ENCODE results near the gene CUL3. TPM values are rescaled to one million over a fixed set of nuclear protein-coding genes. Genes with fewer than 3 reads are reported as not detected.

The CUL3 gene
- total and polyA plus RNA-seq, 2 experiments from 2014 or later = 86.0 to 125 TPM

DNA sequence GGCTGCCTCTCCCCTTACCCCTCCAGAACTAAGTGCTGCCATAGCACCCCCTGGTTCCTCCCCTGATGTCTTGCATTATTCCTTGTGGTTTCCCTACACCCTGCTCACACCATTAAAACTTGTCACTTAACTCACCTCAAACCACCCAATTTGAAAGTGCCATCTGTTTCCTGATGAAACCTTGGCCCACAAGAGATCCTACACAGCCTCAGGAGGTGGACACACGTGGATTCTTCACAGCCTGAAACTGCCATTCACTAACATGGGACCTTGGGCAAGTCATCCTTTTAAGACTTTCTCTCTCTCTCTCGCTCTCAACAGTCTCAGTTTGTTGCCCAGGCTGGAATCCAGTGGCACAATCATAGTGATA is 155.7 kb downstream of the CUL3 start (continued):
- TF ChIP-seq, protein P1, sequence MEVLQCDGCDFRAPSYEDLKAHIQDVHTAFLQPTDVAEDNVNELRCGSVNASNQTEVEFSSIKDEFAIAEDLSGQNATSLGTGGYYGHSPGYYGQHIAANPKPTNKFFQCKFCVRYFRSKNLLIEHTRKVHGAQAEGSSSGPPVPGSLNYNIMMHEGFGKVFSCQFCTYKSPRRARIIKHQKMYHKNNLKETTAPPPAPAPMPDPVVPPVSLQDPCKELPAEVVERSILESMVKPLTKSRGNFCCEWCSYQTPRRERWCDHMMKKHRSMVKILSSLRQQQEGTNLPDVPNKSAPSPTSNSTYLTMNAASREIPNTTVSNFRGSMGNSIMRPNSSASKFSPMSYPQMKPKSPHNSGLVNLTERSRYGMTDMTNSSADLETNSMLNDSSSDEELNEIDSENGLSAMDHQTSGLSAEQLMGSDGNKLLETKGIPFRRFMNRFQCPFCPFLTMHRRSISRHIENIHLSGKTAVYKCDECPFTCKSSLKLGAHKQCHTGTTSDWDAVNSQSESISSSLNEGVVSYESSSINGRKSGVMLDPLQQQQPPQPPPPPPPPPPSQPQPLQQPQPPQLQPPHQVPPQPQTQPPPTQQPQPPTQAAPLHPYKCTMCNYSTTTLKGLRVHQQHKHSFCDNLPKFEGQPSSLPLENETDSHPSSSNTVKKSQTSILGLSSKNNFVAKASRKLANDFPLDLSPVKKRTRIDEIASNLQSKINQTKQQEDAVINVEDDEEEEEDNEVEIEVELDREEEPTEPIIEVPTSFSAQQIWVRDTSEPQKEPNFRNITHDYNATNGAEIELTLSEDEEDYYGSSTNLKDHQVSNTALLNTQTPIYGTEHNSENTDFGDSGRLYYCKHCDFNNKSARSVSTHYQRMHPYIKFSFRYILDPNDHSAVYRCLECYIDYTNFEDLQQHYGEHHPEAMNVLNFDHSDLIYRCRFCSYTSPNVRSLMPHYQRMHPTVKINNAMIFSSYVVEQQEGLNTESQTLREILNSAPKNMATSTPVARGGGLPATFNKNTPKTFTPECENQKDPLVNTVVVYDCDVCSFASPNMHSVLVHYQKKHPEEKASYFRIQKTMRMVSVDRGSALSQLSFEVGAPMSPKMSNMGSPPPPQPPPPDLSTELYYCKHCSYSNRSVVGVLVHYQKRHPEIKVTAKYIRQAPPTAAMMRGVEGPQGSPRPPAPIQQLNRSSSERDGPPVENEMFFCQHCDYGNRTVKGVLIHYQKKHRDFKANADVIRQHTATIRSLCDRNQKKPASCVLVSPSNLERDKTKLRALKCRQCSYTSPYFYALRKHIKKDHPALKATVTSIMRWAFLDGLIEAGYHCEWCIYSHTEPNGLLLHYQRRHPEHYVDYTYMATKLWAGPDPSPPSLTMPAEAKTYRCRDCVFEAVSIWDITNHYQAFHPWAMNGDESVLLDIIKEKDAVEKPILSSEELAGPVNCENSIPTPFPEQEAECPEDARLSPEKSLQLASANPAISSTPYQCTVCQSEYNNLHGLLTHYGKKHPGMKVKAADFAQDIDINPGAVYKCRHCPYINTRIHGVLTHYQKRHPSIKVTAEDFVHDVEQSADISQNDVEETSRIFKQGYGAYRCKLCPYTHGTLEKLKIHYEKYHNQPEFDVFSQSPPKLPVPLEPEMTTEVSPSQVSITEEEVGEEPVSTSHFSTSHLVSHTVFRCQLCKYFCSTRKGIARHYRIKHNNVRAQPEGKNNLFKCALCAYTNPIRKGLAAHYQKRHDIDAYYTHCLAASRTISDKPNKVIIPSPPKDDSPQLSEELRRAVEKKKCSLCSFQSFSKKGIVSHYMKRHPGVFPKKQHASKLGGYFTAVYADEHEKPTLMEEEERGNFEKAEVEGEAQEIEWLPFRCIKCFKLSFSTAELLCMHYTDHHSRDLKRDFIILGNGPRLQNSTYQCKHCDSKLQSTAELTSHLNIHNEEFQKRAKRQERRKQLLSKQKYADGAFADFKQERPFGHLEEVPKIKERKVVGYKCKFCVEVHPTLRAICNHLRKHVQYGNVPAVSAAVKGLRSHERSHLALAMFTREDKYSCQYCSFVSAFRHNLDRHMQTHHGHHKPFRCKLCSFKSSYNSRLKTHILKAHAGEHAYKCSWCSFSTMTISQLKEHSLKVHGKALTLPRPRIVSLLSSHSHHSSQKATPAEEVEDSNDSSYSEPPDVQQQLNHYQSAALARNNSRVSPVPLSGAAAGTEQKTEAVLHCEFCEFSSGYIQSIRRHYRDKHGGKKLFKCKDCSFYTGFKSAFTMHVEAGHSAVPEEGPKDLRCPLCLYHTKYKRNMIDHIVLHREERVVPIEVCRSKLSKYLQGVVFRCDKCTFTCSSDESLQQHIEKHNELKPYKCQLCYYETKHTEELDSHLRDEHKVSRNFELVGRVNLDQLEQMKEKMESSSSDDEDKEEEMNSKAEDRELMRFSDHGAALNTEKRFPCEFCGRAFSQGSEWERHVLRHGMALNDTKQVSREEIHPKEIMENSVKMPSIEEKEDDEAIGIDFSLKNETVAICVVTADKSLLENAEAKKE (CRISPR knock-in tag; IDR thresholded peaks at IDR 0.05) = no peak
- no peak for TF ChIP-seq CREB1 (CRISPR knock-in tag; IDR thresholded peaks at IDR 0.05; ENCODE audit: low read depth)
- TF ChIP-seq EZH2phosphoT487 (IDR thresholded peaks at IDR 0.05; ENCODE audit: unreplicated experiment) = no peak

DNA sequence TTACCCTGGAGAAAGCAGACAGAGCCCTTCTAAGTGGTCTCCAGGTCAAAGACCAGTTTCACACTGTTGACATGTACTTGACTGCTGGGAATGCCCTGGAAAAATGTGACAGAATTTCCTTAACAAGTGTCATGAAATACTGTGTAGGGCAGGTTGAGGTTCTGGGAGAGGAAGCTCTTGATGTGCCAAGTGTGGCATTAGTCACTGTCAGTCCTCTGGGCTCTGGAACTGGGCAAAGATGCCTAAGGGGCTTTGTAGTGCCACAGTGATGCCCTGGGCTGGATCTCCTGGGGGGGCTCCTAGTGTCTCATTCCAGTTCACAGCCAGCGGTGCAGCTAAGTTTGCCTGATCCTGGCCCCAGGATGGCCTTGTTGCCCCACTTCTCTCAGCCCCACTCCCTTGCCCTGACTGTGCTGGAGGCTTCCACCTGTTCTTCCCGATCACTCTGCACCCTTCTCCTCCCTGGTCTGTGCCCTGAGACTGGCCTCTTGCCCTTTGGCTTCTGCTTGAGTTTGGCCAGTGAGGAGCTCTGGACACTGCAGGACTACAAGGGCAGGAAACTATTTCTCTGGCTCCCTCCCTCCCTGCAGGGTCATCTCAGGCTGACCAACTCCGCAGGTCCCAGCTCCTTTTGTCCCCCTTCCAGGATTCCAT is 156.2 kb downstream of the CUL3 start:
- no peak overlapping the region for H3K27ac Mint-ChIP-seq
- peaks cover 14% of the 10 kb centered on the region for H3K27me3 Mint-ChIP-seq (ENCODE audit: insufficient read depth, low read depth, poor library complexity)
- TF ChIP-seq, protein P1 (CRISPR knock-in tag; IDR thresholded peaks at IDR 0.05) = no peak

More for the DNA sequence above, 156.2 kb downstream of the CUL3 start:
- Mint-ChIP-seq H3K36me3 (ENCODE audit: low read depth) (peaks cover 80% of the 10 kb centered on the region), H3K4me1 (peaks cover 16% of the 10 kb centered on the region), H3K9me3 (peaks cover 66% of the 10 kb centered on the region), H3K4me3 (no peak overlapping the region)
- ATAC-seq (no peak), DNase-seq (ENCODE audit: low spot score) (no peak)
- Histone ChIP-seq H3K27me3 (ENCODE audit: insufficient read depth) (no peaks in the 10 kb centered on the region), H3K79me2 (replicated peaks; ENCODE audit: insufficient read depth) (peaks cover 9% of the 10 kb centered on the region), H3K9me2 (ENCODE audit: insufficient read depth) (peaks cover 6% of the 10 kb centered on the region; the same call in 1 of the 2 replicates), H3K36me3 (ENCODE audit: insufficient read depth) (peaks cover 22% of the 10 kb centered on the region; the same call in 1 of the 2 replicates), H3K27ac (ENCODE audit: low read depth) (no peak overlapping the region), H4K20me1 (replicated peaks; ENCODE audit: insufficient read depth) (no peaks in the 10 kb centered on the region), H3F3A (replicated peaks; ENCODE audit: low read depth) (no peaks in the 10 kb centered on the region), H3K4me1 (ENCODE audit: insufficient read depth) (peaks cover 15% of the 10 kb centered on the region), H2AFZ (no peak overlapping the region), H3K4me2 (no peak overlapping the region), H3K4me3 (no peak overlapping the region)

All from GM23338 (cell line).